Epithelial cell of prostate (primary cell): Measurements from ENCODE around the gene TPK1.
"Not testable (repeated sequence)": the region's sequence is repeated elsewhere in the genome, so short reads cannot be mapped to it uniquely, and the experiment has no call there.

ENCODE experiments used
- DNase-seq: peaks from one replicate; pipeline ENCODE4 v3.0.0-alpha.2; 2011; ENCODE audit warnings: low read depth, low spot score
- H3K27ac ChIP-seq: fragments of 450-650 bp; 2 replicates; pipeline ENCODE4 v1.5.1; 2017; ENCODE audit warnings: mild to moderate bottlenecking

Gene TPK1

GRCh38 chr7:144656965-144657517, 178.8 kb downstream of the TPK1 start:
- no peak for DNase-seq
- H3K27ac ChIP-seq = no peak overlapping the region

- DNase-seq = no peak
- no peak overlapping the region for H3K27ac ChIP-seq
Observed at GRCh38 chr7:144653449-144653848, 182.4 kb downstream of the TPK1 start.

- H3K27ac ChIP-seq = no peak overlapping the region
- DNase-seq = no peak
Observed at GRCh38 chr7:144650439-144650838, 185.4 kb downstream of the TPK1 start.

GRCh38 chr7:144649120-144649519, 186.7 kb downstream of the TPK1 start:
- no peak overlapping the region for H3K27ac ChIP-seq
- no peak for DNase-seq

- DNase-seq = no peak
- H3K27ac ChIP-seq = no peak overlapping the region
Observed at GRCh38 chr7:144641389-144642044, 194.3 kb downstream of the TPK1 start.

GRCh38 chr7:144632724-144633123, 203.1 kb downstream of the TPK1 start:
- no peak overlapping the region for H3K27ac ChIP-seq
- no peak for DNase-seq

DNA sequence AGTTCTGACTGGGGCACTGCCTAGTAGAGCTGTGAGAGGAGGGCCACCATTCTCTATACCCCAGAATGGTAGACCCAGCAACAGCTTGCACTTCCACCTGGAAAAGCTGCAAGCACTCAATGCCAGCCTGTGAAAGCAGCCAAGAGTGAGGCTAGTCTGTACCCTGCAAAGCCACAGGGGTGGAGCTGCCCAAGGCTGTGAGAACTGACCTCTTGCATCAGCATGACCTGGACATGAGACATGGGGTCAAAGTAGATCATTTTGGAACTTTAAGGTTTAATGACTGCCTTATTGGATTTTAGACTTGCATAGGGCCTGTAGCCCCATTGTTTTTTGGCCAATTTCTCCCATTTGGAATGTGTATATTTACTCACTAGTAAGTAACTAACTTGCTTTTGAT, 206.3 kb downstream of the TPK1 start:
- DNase-seq = no peak
- H3K27ac ChIP-seq = no peak overlapping the region

GRCh38 chr7:144629011-144629410, 206.8 kb downstream of the TPK1 start:
- H3K27ac ChIP-seq = no peak overlapping the region
- DNase-seq = no peak

DNA sequence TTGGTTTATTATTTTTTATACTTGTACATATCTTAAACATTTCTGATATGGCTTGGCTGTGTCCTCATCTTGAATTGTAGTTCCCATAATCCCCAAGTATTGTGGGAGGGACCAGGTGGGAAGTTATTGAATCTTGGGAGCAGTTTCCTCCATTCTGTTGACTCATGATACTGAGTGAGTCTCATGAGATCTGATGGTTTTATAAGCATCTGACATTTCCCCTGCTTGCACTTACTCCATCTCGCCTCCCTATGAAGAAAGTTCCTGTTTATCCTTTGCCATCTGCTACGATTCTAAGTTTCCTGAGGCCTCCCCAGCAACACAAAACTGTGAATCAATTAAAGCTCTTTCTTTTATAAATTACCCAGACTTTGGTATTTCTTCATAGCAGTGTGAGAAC, 207.7 kb downstream of the TPK1 start:
- no peak for DNase-seq
- no peak overlapping the region for H3K27ac ChIP-seq

DNA sequence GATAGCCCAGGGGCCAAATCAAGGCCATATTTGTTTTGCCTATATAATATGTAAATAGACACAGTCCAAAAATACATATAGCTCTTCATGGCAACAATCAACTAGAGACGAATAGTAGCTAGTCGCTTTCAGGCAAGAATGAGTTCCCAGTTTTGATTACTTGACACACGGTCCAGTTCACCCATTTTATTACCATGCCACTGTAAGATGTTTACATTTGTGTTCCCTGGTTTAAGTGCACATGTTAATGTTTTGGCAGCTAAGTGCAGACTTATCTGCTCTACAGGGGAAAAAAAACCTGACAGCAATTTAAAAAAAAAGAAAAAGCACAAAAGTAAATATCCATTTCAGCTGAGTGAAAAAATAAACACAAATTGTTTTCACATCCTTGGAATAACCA, 213.1 kb downstream of the TPK1 start:
- H3K27ac ChIP-seq = no peak overlapping the region
- no peak for DNase-seq

- no peak overlapping the region for H3K27ac ChIP-seq
- no peak for DNase-seq
Observed at GRCh38 chr7:144606261-144606660, 229.6 kb downstream of the TPK1 start.

- H3K27ac ChIP-seq = no peak overlapping the region
- DNase-seq = no peak
Observed at GRCh38 chr7:144596953-144597352, 238.9 kb downstream of the TPK1 start.

DNA sequence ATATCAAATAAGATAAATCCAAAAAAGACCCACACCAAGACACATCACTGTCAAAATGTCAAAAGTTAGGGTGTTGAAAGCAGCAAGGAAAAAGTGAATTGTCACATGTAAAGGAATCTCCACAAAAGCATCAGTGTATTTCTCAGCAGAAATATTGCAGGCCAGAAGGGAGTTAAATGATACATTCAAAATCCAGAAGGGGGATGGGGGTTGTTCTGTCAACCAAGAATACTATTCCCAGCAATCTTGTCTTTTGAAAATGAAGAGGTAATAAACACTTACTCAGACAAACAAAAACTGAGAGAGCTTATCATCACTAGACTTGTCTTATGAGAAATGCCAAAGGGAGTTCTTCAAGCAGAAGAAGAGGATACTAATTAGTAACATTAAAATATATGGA, 241.3 kb downstream of the TPK1 start:
- DNase-seq = no peak

GRCh38 chr7:144588559-144589051, 247.2 kb downstream of the TPK1 start:
- no peak for DNase-seq
- no peak overlapping the region for H3K27ac ChIP-seq

More for the DNA sequence above, 241.3 kb downstream of the TPK1 start:
- no peak overlapping the region for H3K27ac ChIP-seq

GRCh38 chr7:144587701-144588100, 248.2 kb downstream of the TPK1 start:
- H3K27ac ChIP-seq = no peak overlapping the region
- DNase-seq = no peak

DNA sequence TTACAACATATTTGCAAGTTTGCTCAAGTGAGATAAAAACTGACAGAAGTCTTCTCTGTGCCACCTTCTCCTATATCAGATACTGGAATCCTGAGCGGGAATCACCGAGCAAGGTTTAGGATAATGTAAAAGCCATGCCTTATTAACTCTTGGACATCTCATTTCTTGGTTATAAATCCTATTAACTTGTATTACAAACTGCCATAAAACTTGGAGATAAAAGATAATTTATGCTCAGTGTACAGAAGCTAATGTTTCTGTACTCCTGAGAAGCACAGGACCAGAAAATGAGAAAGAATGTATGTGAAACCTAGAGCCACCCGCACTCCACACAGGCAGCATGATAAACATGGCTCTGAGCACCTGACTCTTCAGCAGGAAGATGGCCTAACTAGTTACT, 251.1 kb downstream of the TPK1 start:
- no peak overlapping the region for H3K27ac ChIP-seq
- no peak for DNase-seq

- DNase-seq = no peak
- H3K27ac ChIP-seq = no peak overlapping the region
Observed at GRCh38 chr7:144579687-144580086, 256.2 kb downstream of the TPK1 start.

DNA sequence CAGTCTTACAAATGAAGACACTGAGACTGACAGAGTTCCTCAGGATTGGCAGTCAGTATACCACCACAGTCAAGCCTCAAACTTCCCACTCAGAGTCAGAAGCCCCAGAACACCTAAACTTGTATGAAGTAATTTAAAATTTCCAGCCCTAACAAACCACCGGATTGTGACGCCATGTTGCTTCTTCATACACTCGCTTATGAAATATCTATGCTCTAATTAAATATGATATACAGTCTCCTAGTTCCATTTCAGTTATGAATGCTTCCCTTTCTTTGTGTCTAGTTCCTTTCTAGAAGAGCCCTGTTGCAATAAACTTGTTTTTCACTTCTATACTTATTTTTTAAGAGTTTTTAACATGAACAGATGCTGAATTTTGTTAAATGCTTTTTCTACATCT, 260.4 kb downstream of the TPK1 start:
- DNase-seq = no peak
- H3K27ac ChIP-seq = no peak overlapping the region

DNA sequence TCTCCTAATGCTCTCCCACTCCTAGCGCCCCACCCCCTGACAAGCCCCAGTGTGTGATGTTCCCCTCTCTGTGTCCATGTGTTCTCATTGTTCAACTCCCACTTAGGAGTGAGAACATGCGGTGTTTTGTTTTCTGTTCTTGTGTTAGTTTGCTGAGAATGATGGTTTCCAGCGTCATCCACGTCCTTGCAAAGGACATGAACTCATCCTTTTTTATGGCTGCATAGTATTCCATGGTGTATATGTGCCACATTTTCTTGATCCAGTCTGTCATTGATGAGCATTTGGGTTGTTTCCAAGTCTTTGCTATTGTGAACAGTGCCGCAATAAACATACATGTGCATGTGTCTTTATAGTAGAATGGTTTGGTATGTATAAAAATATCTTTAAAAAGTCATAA, 261.1 kb downstream of the TPK1 start:
- H3K27ac ChIP-seq, DNase-seq: not testable (repeated sequence)

- no peak for DNase-seq
- no peak overlapping the region for H3K27ac ChIP-seq
Observed at GRCh38 chr7:144568233-144568632, 267.6 kb downstream of the TPK1 start.

DNA sequence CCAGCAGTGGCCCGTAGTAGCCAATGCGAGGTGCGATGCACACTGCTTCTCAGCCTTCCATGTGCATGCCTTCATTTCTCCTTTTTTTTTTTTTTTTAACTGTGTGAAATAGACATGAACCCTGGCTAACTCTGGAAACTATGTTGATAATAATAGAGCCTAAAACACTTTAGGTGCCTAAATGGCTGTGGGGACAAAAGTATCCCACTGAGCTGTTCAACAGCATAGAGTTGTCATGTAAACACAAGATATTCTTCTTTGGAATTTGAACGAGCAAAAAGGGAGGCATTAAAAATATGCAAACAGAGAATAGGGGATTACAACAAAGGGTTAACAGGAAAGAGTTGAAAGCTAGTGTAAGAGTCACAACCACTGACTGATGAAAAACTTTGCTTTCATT, 270.3 kb downstream of the TPK1 start:
- DNase-seq = no peak
- no peak overlapping the region for H3K27ac ChIP-seq

- H3K27ac ChIP-seq = no peak overlapping the region
- DNase-seq = no peak
Observed at GRCh38 chr7:144549861-144550260, 286.0 kb downstream of the TPK1 start.
